NCI-H128 (cell line): ENCODE measurements around the gene ERMP1.
"Not testable (repeated sequence)": the region's sequence is repeated elsewhere in the genome, so short reads cannot be mapped to it uniquely, and the experiment has no call there.

Source experiments
- DNase-seq: peaks from one replicate; lab custom pipeline; 2025; ENCODE audit not compliant: unreplicated experiment; lab: John Stamatoyannopoulos, UW

Gene ERMP1

GRCh38 chr9:5820425-5820824 is 12.5 kb downstream of the ERMP1 start:
- no peak for DNase-seq

- DNase-seq, result no peak
These were observed 13.7 kb downstream of the ERMP1 start for GRCh38 chr9:5819174-5819573.

GRCh38 chr9:5818424-5819142 is 14.3 kb downstream of the ERMP1 start:
- DNase-seq, result no peak

- DNase-seq, result no peak
These were observed 15.1 kb downstream of the ERMP1 start for GRCh38 chr9:5817862-5818261.

- no peak for DNase-seq
These were observed 17.5 kb downstream of the ERMP1 start for GRCh38 chr9:5815461-5815860.

GRCh38 chr9:5813824-5814223 is 19.1 kb downstream of the ERMP1 start:
- no peak for DNase-seq

GRCh38 chr9:5811751-5812150 is 21.2 kb downstream of the ERMP1 start:
- DNase-seq, result no peak

GRCh38 chr9:5805478-5805877 is 27.4 kb downstream of the ERMP1 start:
- DNase-seq, result no peak

GRCh38 chr9:5801739-5802113 is 31.2 kb downstream of the ERMP1 start:
- DNase-seq, result no peak

- DNase-seq, result no peak
These were observed 31.8 kb downstream of the ERMP1 start for GRCh38 chr9:5800969-5801738.

- not testable (repeated sequence) for DNase-seq
These were observed 32.5 kb downstream of the ERMP1 start for GRCh38 chr9:5800378-5800777.

- no peak for DNase-seq
These were observed 33.6 kb downstream of the ERMP1 start for GRCh38 chr9:5799314-5799713.

- no peak for DNase-seq
These were observed 34.3 kb downstream of the ERMP1 start for GRCh38 chr9:5798581-5798980.

- no peak for DNase-seq
These were observed 36.6 kb downstream of the ERMP1 start for GRCh38 chr9:5796298-5796697.

GRCh38 chr9:5793812-5794211 is 39.1 kb downstream of the ERMP1 start:
- DNase-seq, result no peak

GRCh38 chr9:5791870-5792269 is 41.0 kb downstream of the ERMP1 start:
- no peak for DNase-seq

- DNase-seq, result no peak
These were observed 42.0 kb downstream of the ERMP1 start for GRCh38 chr9:5790923-5791322.

- no peak for DNase-seq
These were observed 43.4 kb downstream of the ERMP1 start for GRCh38 chr9:5789489-5789888.

- no peak for DNase-seq
These were observed 45.1 kb downstream of the ERMP1 start for GRCh38 chr9:5787759-5788302.

- DNase-seq, result no peak
These were observed 45.7 kb downstream of the ERMP1 start for GRCh38 chr9:5787220-5787619.

GRCh38 chr9:5786370-5787127 is 46.4 kb downstream of the ERMP1 start:
- DNase-seq, result no peak
